ENCODE measurements around the gene CCDC160.
"Not testable (repeated sequence)": the region's sequence is repeated elsewhere in the genome, so short reads cannot be mapped to it uniquely, and the experiment has no call there.

Gene CCDC160

DNA sequence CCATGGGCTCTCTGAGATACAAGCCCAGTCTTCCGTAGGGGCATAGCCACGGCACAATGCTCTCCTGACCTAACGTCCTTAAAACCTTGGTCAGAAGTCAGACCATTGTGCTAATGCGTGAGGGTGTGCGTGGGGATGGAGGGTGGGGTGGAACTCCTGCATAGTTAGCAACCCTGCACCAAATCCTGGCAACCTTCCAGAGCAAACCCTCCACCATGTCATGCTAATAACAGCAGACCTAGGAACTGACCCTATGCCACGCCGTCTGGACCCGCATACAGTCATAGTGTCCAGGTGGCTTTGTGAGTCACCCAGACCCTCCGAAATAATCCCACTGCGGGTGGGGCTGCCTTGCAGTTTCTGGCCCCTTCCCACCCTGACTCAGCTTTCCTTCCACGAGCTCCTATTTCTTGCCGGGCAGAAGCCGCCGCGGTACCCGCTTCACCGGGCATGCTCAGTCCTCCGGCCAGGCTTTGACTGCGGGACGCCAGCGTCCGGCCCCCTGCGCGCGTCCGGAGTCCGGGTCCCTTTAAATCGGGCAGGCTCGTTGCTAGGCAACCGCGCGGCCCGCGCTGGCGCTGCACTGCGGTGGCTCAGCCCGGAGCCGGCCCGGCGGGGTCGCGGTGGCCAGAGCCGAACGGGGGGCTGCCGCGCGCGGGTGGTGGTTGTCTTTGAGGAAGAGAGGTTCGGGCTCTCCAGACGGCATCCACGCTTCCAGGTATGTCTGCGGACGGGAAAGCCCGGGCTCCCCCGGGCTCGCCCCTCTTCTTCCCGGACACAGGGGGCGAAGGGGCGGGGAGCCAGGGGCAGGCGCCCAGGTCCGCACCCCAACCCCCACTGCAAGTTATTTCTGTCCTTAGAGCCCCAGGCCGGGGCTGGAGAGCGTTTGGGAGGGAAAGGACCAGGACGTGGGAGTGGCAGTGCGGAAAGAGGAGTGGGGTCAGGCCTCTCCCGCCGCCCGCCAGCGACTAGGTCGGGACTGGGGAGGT, at the start of gene CCDC160:
CCDC160 (plus strand) TSS at position 557 of the 989 bp plus-strand sequence. CDS start 7,619 bp downstream, outside the sequence.
- no peak for DNase-seq

DNA sequence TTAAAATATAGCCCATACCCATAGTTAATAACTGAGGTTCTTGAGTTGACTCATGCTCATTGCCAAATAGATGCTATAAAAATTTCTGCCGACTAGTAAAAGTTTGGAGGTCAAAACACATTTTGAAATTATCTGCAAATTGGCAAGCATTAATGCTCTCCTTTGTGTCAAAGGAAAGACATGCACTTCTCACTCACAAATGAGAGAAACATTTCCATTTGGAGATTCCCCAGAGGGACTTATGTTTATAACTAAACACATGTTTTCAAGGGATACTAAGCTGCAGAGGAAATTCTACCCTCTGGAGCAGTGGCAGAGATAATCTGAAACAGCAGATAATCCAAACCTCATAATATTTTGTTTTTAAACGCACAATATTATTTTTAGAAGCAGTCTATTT, 45.7 kb upstream of the CCDC160 start:
- DNase-seq, result no peak

DNA sequence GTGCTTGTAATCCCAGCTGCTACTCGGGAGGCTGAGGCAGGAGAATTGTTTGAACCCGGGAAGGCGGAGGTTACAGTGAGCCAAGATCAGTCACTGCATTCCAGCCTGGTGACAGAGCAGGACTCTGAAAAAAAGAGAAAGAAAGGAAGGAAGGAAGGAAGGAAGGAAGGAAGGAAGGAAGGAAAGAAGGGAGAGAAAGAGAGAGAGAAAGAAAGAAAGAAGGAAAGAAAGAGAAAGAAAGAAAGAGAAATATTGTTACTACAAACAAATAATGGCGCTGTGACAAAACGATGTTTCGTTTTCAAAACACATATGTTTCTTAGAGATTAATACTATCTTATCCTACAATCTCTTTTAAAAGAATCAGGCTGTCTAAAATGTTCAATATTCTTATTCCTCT, 42.1 kb upstream of the CCDC160 start:
- no peak for DNase-seq

DNA sequence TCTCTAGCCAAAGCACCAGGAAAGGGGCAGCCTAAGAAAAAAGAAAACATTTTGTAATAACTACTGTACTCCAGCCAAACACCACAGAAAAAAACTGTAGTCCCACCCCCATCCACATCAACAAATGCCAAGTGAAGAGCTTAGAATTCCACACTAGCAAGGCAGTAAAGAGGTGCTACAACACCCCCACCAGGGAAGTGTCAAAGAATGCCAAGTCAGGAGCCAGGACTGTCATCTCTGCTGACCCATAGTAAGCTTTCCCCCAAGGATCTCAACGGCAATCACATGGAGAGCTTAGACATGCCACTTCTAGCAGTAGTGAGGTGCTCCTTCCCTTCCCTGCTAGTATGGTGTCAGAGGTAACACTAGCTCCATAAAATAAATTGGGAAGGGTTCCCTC, 34.4 kb upstream of the CCDC160 start:
- DNase-seq, result no peak

DNA sequence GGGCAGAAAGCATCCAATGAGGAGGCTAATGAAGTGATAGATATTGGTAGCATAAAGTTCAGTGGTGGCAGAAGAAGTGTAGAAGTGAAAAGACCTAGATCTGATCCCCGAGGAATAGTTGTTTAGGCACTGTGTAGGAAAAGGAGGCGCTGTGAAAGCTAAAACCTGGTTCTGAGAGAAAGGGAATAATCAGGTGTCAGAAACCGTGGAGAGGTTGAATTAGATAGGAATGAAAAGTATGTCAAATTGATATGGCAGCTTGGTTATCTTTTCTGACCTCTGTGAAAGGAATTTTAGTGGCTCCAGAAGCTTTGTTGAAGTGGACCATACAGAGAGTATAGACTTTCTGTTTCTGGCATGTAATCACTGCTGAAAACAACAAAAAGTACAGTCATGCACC, 30.8 kb upstream of the CCDC160 start:
- no peak for DNase-seq

DNA sequence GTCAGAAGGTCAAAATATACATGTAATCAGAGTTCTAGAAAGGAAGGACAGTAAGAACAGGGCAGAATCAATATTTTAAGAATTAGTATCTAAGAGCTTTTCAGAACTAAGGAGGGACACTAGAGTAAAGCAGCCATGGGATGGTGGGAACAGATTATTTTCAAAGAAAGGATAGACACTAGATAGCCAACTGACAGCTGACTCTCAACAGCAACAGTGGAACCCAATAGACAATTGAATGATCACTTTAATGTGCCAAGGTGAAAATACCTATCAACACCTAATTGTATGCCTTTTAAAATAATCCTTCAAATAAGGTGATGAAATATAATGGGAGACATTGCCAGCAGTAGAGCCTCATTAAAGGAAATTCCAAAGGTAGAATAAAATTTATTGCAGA, 26.5 kb upstream of the CCDC160 start:
- DNase-seq, result no peak

DNA sequence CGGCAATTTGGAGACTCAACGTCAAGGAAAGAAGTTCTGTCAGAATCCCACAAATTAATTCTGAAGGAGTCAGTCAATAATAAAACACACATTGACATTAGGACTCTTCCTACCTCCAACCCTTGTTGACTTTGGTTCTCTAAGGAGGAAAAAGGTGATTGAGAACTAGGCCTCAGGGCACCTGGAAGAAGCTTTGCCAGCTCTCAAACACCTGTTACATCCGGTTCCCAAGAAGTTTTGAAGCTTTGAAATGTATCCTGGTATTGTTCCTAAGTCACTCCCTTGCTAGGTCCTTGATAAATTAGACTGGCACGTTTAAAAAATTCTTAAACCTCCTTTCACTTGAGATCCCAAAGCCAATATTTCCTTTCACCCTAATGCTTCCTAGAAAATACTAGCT, 1.7 kb upstream of the CCDC160 start:
- DNase-seq, result no peak

DNA sequence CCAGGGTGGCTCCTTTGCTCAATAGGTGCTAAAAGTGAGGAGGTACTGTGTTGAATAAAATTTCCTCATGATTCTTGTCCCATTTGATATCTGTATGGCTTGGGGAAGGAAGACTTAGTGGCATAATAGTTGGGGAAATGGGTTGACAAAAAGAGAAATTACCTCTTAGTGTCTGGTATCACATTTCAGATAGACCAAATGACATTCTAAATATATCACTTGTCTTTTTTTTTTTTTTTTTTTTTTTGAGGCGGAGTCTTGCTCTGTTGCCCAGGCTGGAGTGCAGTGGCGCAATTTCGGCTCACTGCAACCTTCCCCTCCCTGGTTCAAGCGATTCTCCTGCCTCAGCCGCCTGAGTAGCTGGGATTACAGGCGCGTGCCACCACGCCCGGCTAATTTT, 1.2 kb downstream of the CCDC160 start:
- DNase-seq, result not testable (repeated sequence)

DNA sequence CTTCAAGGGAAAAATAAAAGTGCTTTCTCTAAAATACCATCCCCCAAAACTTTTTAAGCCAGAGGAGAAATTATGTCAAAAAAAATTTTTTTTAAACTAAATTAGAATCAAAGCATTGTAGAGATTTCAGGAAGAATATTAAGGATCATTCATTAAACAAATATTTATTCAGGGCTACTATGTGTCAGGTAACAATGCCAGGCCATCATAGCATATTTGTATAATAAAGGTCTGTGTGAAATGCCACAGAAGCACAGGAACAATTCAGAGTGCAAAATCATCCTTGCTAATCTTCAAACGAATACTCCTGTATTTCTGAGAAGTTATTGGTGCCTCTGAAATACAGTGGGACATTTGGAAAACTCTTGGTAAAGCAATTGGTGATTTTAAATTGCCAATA, 2.0 kb downstream of the CCDC160 start:
- DNase-seq, result no peak

DNA sequence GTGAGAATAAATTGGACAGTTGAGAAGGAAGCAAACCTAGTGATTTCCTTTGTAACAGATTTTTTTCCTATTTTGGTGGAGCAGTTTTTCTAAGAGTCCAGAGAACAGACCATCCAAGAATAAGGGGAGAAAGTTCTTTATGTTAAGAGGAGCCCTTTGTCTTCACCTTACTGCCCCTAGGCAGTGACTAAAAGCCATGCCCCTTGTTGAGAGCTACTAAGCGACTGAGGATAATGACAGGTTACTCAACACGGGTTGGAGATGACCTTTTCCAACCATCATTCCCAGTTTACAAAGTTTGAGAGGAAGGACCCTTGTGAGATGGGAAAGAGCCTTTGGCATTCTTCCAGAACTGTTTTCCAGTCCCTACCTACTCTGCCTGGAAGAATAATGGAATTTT, 3.2 kb downstream of the CCDC160 start:
- no peak for DNase-seq

DNA sequence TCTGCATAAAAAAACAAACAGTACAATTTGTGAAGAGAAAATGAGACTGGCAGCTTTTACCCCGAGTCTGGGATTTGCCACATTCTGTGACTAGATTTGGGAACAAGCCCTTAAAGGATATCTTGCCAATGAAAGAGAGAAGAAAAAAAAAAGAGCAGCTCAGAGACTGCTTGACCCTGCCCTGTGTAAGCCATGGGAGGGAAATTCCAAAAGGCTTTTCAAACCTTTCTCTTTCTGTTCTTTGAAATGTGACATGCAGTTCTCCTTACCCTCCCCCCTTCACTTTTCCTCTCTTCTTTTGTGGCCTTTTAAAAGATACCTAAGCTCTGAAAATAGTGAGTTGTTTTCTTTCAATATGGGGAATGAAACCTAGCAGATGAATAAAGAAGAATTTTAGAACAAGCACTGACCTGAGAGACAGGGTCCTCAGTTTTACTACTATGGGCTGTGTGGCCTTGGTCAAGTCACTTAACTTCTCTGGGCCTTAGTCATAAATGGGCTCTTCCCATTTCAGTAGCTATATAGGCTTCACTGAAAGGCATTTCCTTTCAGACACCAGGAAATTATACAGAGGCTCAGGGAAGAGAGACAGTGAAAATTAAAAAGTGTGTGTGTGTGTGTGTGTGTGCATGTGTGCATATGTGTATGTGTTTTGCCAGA, 5.1 kb downstream of the CCDC160 start:
- DNase-seq, result no peak

DNA sequence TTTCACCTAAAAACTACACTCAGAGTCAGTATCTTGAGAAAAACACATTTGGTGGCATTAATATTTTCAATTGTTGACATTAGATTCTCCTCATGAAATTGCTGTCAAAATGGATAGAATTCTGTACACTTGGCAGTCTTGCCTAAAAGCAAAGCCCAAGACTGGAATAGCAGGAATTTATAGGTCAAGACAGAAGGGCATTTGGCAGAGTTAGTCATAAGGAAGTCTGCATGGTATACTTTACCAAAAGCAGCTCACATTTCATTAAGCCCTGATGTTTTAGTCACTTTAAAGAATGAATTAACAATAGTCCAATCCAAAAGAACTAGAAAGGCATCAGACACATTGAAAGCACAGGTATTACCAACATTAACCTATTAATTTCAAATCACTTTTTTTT, 7.1 kb downstream of the CCDC160 start:
- no peak for DNase-seq

DNA sequence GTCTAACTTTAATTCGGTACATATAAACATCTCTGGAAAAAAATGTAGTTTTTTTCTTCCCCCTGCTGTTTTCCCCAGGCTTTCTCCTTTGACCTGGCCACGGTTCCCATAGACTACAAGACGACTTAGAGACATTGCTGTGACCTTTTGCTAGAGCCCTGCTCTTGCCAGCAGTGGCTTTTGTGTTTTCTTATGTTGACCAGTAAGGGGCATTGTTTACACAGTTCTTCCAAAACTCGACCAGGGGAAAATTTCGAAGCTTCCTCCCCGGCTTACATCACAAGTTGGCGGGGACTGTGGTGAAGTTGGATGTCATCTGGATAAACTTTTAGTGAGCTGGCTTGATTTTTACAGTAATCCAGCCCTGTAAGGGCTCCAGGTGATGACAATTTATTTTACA, 9.3 kb downstream of the CCDC160 start:
- DNase-seq, result no peak

DNA sequence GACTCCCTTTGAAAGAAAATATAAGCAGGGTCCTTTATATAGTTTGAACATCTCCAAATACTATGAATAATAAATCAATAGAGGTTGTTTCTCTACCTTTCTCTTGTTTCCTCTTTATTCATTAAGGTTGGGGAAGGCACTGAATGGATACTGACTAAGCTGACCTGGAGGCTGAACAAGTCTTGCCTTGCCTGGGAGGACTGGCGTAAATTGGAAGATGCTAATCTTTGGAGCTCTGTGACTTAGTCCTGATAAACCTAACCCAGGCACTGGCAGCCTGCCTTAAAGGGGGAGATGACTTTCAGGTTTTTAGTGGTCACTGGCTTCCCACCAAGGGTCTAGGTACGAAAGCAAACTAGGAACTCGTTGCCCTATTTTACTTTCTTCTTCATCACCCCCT, 10.5 kb downstream of the CCDC160 start:
- DNase-seq, result no peak

DNA sequence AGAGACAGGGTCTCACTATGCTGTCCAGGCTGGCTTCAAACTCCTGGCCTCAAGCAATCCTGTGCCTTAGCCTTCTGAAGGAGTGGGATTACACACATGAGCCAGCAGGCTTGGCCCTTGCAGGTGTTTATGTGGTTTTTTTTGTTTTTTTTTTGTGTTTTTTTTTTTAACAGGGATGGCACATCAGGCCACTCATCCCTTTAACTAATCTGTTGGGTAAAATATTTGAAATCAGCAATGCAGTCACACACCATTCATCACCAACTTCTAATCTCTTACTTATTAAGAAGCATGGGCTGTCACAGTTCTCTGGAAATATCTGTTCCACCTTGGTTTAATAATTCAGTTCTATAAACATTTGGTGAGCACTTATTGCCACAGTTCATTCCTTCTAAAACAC, 12.3 kb downstream of the CCDC160 start:
- DNase-seq, result no peak

DNA sequence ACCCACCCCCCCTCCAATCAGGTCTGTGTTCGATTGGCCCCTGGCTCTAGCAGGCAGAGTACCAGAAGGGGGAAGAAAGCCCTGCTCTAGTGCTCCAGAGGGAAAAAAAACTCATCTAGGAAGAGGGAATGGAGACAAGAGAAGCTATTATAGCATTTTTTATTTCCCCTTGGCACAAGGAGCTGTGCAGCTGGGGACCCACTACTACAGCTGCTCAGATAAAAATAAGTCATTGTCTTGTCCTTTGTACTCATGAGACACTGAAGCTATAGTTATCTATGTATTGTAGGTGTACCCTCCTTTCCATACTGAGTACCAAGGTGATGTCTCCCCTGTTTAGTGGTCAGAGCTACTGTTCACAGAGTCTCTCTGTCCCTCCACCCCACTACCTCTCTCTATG, 14.3 kb downstream of the CCDC160 start:
- no peak for DNase-seq

DNA sequence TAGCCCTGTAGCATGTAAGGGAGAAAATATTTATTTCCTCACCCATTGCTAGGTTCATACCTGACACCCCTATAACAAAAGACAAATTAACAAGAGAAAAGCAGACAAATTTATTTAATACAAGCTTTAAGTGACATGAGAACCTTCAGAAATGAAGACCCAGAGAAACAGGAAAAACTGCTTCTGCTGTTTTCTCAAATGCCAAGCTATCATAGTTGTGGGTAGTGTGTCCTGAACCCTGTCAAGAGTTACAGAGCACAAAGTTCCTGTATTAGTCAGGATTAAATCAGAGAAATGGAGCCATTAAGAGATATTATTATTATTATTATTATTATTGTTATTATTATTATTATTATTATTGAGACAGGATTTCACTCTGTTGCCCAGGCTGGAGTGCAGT, 17.5 kb downstream of the CCDC160 start:
- no peak for DNase-seq

DNA sequence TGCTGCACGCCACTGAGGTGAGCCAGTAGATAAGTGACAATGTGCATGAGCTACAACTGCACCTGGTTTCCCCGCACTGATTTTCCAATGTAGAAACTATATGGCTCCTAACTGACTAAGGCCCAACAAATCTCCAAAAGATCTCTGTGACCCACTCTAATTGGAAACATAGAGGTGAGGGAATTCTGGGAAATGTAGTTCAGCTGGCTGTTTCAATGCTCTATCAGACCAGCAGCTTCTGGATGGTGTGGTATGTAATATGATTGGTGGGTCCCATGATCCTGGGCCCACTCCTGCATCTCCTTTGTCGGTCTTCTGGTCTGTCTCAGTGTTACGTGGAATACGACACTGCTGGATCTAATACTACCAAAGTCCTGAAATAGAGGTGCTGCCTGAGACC, 18.6 kb downstream of the CCDC160 start:
- DNase-seq, result no peak

DNA sequence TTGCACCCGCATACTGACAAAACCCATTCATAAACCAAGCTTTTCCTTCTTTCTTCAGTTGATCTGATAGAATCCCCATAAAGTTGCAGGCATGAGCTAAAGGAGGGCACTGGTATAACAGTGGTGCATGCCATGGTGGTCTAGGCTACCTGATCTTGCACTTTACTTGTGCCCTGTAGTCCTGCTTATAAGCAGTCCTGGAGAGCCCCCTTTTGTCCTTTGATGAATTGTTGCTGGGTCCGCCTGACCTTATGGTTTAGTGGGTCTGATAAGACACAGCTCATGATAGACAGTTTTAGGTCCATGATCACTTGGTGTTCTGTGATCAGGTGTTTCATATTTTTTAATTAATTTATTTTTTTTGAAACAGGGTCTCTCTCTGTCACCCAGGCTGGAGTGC, 19.7 kb downstream of the CCDC160 start:
- no peak for DNase-seq

DNA sequence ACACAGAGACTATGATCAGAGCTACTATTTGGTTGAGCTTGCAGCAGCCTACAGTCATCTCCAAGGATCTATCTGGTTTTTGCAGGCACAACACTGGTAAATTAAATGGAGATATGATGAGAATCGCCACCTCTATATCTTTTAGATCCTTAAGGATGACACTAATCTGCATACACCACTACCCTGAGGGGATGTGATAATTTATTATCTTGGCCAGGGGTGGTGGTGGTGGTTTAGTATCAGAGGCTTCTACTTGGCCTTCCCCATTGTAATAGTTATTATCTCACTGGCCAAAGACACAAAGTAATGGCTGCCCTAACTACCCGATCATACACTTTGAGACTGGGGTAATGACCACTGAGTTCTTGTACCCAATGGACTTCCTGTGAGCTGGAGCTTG, 21.2 kb downstream of the CCDC160 start:
- no peak for DNase-seq

DNA sequence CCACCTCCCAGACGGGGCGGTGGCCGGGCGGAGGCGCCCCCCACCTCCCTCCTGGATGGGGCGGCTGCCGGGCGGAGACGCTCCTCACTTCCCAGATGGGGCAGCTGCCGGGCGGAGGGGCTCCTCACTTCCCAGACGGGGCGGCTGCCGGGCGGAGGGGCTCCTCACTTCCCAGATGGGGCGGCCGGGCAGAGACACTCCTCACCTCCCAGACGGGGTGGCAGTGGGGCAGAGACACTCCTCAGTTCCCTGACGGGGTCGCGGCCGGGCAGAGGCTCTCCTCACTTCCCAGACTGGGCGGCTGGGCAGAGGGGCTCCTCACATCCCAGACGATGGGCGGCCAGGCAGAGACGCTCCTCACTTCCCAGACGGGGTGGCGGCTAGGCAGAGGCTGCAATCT, 49.0 kb downstream of the CCDC160 start:
- DNase-seq, result not testable (repeated sequence)

DNA sequence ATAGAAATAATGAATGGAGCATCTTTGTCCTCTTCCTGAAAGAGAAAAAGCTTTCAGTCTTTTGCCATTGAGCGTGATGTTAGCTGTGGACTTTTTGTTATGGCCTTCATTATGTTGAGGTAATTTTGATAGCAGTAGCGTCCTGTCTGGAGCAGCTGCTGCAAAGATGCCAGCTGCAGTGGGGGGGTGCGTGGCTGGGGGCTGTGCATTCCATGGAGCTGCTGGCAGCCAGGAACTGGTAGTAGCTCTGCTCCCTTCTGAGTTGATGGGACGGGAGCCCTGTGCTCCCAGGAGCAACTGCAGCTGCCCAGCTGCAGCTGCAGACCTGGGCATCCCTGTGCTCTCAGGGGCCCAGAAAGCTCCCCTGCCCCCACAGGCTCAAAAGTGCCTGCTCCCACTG, 50.4 kb downstream of the CCDC160 start:
- DNase-seq, result no peak

DNA sequence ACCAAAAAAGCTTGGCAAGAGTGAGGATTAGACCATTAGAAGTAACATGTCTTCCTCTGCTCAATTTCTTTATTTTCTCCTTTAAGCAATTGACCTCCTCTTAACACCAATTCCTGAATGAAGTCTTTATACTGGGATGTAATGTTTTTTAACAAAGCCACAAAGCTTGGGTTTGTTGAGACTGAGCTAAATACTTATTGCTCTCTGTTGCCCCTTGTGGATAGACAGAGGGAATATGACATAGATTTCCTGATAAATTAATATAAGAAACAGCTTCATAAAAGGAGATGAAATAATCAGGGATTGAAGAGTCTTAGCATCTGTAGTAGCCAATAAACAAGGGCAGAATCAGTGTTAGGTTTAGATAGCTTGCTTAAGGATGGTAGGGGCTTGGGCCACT, 57.6 kb downstream of the CCDC160 start:
- DNase-seq, result no peak

All from COR-L47 (cell line).